WTC11 (cell line): ENCODE measurements around the gene CXCL10. TPM values are rescaled to one million over a fixed set of nuclear protein-coding genes. Genes with fewer than 3 reads are reported as not detected.

Experiments
- ATAC-seq: fragments of 200-7000 bp; cut with Tn5 transposase; 2 replicates; pipeline ENCODE4 v1.10.0; 2021; ENCODE audit warnings: mild to moderate bottlenecking, moderate library complexity
- CTCF ChIA-PET: fragments of 300-600 bp; sonication (Branson Sonifier 250); formaldehyde crosslinking; loops from one replicate; lab custom pipeline; 2021; ENCODE audit warnings: antibody characterized with exemption; lab: Charles Lee
- POLR2A ChIA-PET: fragments of 350-600 bp; sonication (Branson Sonifier 250); formaldehyde crosslinking; loops from one replicate; lab custom pipeline; 2021; ENCODE audit warnings: antibody characterized with exemption; lab: Charles Lee
- DNase-seq: peaks from one replicate; pipeline ENCODE4 v3.0.0; 2021; ENCODE audit warnings: low spot score
- H3K27ac Mint-ChIP-seq: 2 replicates; pipeline ENCODE4 v1.8.0; 2021; ENCODE audit warnings: mixed read lengths
- H3K27me3 Mint-ChIP-seq: 2 replicates; pipeline ENCODE4 v1.8.0; 2021; ENCODE audit warnings: low read depth, mild to moderate bottlenecking, moderate library complexity, mixed read lengths
- H3K36me3 Mint-ChIP-seq: 2 replicates; pipeline ENCODE4 v1.8.0; 2021; ENCODE audit warnings: mixed read lengths
- H3K4me1 Mint-ChIP-seq: 2 replicates; pipeline ENCODE4 v1.8.0; 2022; ENCODE audit warnings: mixed read lengths
- H3K4me3 Mint-ChIP-seq: 2 replicates; pipeline ENCODE4 v1.8.0; 2021; ENCODE audit warnings: mild to moderate bottlenecking, moderate library complexity, mixed read lengths
- H3K9me3 Mint-ChIP-seq: 2 replicates; pipeline ENCODE4 v1.8.0; 2021; ENCODE audit warnings: mixed read lengths
- AR ChIP-seq: fragments of 250-450 bp; sonication (Bioruptor Pico); IDR thresholded peaks from 2 replicates; pipeline ENCODE4 v1.9.0; 2021; ENCODE audit warnings: mild to moderate bottlenecking
- CBFB ChIP-seq: sonication (generic); formaldehyde crosslinking; IDR thresholded peaks from 2 replicates; pipeline ENCODE4 v1.8.1; 2022; ENCODE audit warnings: mild to moderate bottlenecking, low read depth, missing genetic modification reagents
- ESRRA ChIP-seq: sonication (generic); formaldehyde crosslinking; IDR thresholded peaks from 2 replicates; pipeline ENCODE4 v1.8.1; 2022; ENCODE audit warnings: mild to moderate bottlenecking, missing genetic modification reagents, borderline replicate concordance
- ETV6 ChIP-seq: sonication (generic); formaldehyde crosslinking; IDR thresholded peaks from 2 replicates; pipeline ENCODE4 v1.8.1; 2022; ENCODE audit warnings: mild to moderate bottlenecking, missing genetic modification reagents
- FOXJ3 ChIP-seq: sonication (generic); formaldehyde crosslinking; IDR thresholded peaks from 2 replicates; pipeline ENCODE4 v1.9.0; 2021; ENCODE audit warnings: missing genetic modification reagents, mild to moderate bottlenecking, borderline replicate concordance
- GABPB1 ChIP-seq: sonication (generic); formaldehyde crosslinking; IDR thresholded peaks from 2 replicates; pipeline ENCODE4 v1.8.1; 2023; ENCODE audit warnings: mild to moderate bottlenecking, missing genetic modification reagents
- MLX ChIP-seq: sonication (generic); formaldehyde crosslinking; IDR thresholded peaks from 2 replicates; pipeline ENCODE4 v1.8.1; 2023; ENCODE audit warnings: mild to moderate bottlenecking, missing genetic modification reagents, moderate library complexity
- RORB ChIP-seq: fragments of 250-450 bp; sonication (Bioruptor Pico); IDR thresholded peaks from 2 replicates; pipeline ENCODE4 v1.9.0; 2021; ENCODE audit warnings: mild to moderate bottlenecking
- SMAD3 ChIP-seq: sonication (generic); formaldehyde crosslinking; IDR thresholded peaks from 2 replicates; pipeline ENCODE4 v1.8.0; 2022; ENCODE audit warnings: missing genetic modification reagents, mild to moderate bottlenecking, borderline replicate concordance
- TCF7 ChIP-seq: sonication (generic); formaldehyde crosslinking; IDR thresholded peaks from 2 replicates; pipeline ENCODE4 v1.8.0; 2022; ENCODE audit warnings: mild to moderate bottlenecking, low read depth, missing genetic modification reagents, moderate library complexity
- TEAD4 ChIP-seq: sonication (generic); formaldehyde crosslinking; IDR thresholded peaks from 2 replicates; pipeline ENCODE4 v1.8.0; 2022; ENCODE audit warnings: mild to moderate bottlenecking, missing genetic modification reagents
- TP53 ChIP-seq: sonication (generic); formaldehyde crosslinking; IDR thresholded peaks from 2 replicates; pipeline ENCODE4 v1.8.1; 2023; ENCODE audit warnings: mild to moderate bottlenecking, missing genetic modification reagents
- ZBTB43 ChIP-seq: sonication (generic); formaldehyde crosslinking; IDR thresholded peaks from 2 replicates; pipeline ENCODE4 v1.8.1; 2023; ENCODE audit warnings: mild to moderate bottlenecking, missing genetic modification reagents
- ZMAT4 ChIP-seq: fragments of 250-450 bp; sonication (Bioruptor Pico); IDR thresholded peaks from 2 replicates; pipeline ENCODE4 v1.9.0; 2021; ENCODE audit warnings: mild to moderate bottlenecking
- ZNF232 ChIP-seq: sonication (generic); formaldehyde crosslinking; IDR thresholded peaks from 2 replicates; pipeline ENCODE4 v1.8.0; 2022; ENCODE audit warnings: mild to moderate bottlenecking, missing genetic modification reagents
- ZNF396 ChIP-seq: fragments of 250-450 bp; sonication (Bioruptor Pico); IDR thresholded peaks from 2 replicates; pipeline ENCODE4 v1.8.0; 2021; ENCODE audit warnings: mild to moderate bottlenecking, moderate library complexity, borderline replicate concordance
- ZNF671 ChIP-seq: fragments of 250-450 bp; sonication (Bioruptor Pico); IDR thresholded peaks from 2 replicates; pipeline ENCODE4 v1.8.0; 2021; ENCODE audit warnings: mild to moderate bottlenecking
- total RNA-seq: library from RNA; stranded (reverse); gene quantifications from 3 replicates; pipeline ENCODE4 v1.2.3, GENCODE V29; 2021
- TF ChIP-seq, protein P1 (sequence below): sonication (generic); formaldehyde crosslinking; IDR thresholded peaks from 2 replicates; pipeline ENCODE4 v1.8.1; 2023; ENCODE audit warnings: mild to moderate bottlenecking, missing genetic modification reagents, moderate library complexity
- TF ChIP-seq, protein P2 (sequence below): sonication (generic); formaldehyde crosslinking; conservative IDR thresholded peaks from 2 replicates; pipeline ENCODE4 v1.8.1; 2022; ENCODE audit warnings: mild to moderate bottlenecking, missing genetic modification reagents
- TF ChIP-seq, protein P3 (sequence below): sonication (generic); formaldehyde crosslinking; IDR thresholded peaks from 2 replicates; pipeline ENCODE4 v1.8.1; 2022; ENCODE audit warnings: low read depth, mild to moderate bottlenecking, moderate library complexity, missing genetic modification reagents, borderline replicate concordance

Gene CXCL10
- total RNA-seq, 1 experiment from 2014 or later, result not detected

DNA sequence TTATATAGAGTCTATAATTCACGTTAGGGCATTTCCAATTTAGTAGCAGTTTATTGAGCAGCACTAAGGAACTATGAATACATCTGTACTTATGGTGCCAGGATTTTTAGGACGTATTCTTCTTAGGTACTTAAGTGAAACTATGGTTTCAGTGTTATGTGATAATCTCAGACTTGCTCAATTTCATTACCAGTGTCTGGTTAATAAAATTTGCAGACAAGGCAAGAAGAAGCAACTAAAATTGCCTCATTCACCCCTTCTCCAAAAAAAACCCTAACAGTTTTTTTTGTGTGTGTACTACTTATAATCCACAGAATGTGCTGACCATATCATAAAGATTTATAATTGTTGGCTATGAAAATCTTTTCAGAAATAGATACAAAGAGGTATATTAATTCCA is 6.0 kb upstream of the CXCL10 start:
- POLR2A ChIA-PET, result no interaction called here

More for the DNA sequence above, 6.0 kb upstream of the CXCL10 start:
- Mint-ChIP-seq H3K27me3 (peaks cover 5% of the 10 kb centered on the region; the same call in 1 of the 2 replicates), H3K4me3 (no peak overlapping the region), H3K36me3 (no peaks in the 10 kb centered on the region), H3K27ac (no peak overlapping the region), H3K4me1 (no peaks in the 10 kb centered on the region), H3K9me3 (no peaks in the 10 kb centered on the region)
- ATAC-seq (no peak), DNase-seq (no peak)
- TF ChIP-seq RORB (CRISPR knock-in tag), result no peak
- TF ChIP-seq, protein P1, sequence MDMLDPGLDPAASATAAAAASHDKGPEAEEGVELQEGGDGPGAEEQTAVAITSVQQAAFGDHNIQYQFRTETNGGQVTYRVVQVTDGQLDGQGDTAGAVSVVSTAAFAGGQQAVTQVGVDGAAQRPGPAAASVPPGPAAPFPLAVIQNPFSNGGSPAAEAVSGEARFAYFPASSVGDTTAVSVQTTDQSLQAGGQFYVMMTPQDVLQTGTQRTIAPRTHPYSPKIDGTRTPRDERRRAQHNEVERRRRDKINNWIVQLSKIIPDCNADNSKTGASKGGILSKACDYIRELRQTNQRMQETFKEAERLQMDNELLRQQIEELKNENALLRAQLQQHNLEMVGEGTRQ (CRISPR knock-in tag), result no peak
- TF ChIP-seq FOXJ3 (CRISPR knock-in tag), result no peak
- no peak for TF ChIP-seq ZMAT4 (CRISPR knock-in tag)
- TF ChIP-seq, protein P2, sequence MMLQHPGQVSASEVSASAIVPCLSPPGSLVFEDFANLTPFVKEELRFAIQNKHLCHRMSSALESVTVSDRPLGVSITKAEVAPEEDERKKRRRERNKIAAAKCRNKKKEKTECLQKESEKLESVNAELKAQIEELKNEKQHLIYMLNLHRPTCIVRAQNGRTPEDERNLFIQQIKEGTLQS, result no peak
- TF ChIP-seq MLX, result no peak
- no peak for TF ChIP-seq SMAD3 (CRISPR knock-in tag)
- TF ChIP-seq, protein P3, sequence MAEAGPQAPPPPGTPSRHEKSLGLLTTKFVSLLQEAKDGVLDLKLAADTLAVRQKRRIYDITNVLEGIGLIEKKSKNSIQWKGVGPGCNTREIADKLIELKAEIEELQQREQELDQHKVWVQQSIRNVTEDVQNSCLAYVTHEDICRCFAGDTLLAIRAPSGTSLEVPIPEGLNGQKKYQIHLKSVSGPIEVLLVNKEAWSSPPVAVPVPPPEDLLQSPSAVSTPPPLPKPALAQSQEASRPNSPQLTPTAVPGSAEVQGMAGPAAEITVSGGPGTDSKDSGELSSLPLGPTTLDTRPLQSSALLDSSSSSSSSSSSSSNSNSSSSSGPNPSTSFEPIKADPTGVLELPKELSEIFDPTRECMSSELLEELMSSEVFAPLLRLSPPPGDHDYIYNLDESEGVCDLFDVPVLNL, result no peak
- no peak for TF ChIP-seq ZNF396 (CRISPR knock-in tag)
- no peak for TF ChIP-seq ESRRA
- TF ChIP-seq TCF7, result no peak
- TF ChIP-seq AR (CRISPR knock-in tag), result no peak
- no peak for TF ChIP-seq ZBTB43 (CRISPR knock-in tag)
- TF ChIP-seq ZNF671 (CRISPR knock-in tag), result no peak
- TF ChIP-seq TEAD4 (CRISPR knock-in tag), result no peak
- TF ChIP-seq CBFB, result no peak
- TF ChIP-seq GABPB1 (CRISPR knock-in tag), result no peak
- TF ChIP-seq ZNF232 (CRISPR knock-in tag), result no peak
- no peak for TF ChIP-seq TP53
- TF ChIP-seq ETV6 (CRISPR knock-in tag), result no peak
- CTCF ChIA-PET, result no interaction called here
